ENCODE results near the gene FLT4. TPM values are rescaled to one million over a fixed set of nuclear protein-coding genes. Genes with fewer than 3 reads are reported as not detected.

The FLT4 gene
- total and polyA plus RNA-seq, 9 of the 15 experiments (the other 6 are each of a cell fraction or from before 2014, with no cell fraction given) = 0.01 to 0.42 (median 0.14) TPM; not detected in 2

- TF ChIP-seq TSHZ1 (CRISPR knock-in tag; IDR thresholded peaks at IDR 0.05) (no peak), ZC3H4 (CRISPR knock-in tag; IDR thresholded peaks at IDR 0.05; ENCODE audit: borderline replicate concordance) (no peak), ZBTB11 (CRISPR knock-in tag; IDR thresholded peaks at IDR 0.05) (no peak), MXD1 (CRISPR knock-in tag; IDR thresholded peaks at IDR 0.05; ENCODE audit: borderline replicate concordance, poor library complexity, severe bottlenecking) (no peak)
These were observed 54.9 kb downstream of the FLT4 start (continued) for GRCh38 chr5:180594311-180595045.
